ENCODE measurements around the gene DGCR6L. TPM values are rescaled to one million over a fixed set of nuclear protein-coding genes. Genes with fewer than 3 reads are reported as not detected.
"Not testable (repeated sequence)": the region's sequence is repeated elsewhere in the genome, so short reads cannot be mapped to it uniquely, and the experiment has no call there.

DGCR6L gene
- 52.8 TPM for total RNA-seq

- peak; percentile 93 to 96 (median 96) for DNase-seq (ENCODE audit: low read depth in 2 of 3, low spot score in 2 of 3)
These were observed at the start of gene DGCR6L for GRCh38 chr22:20319745-20320658. Gene DGCR6L (minus strand): TSS chr22:20320060. CDS start chr22:20319988, 72 bp downstream.

GRCh38 chr22:20368875-20369274 lies 49.0 kb upstream of the DGCR6L start:
- DNase-seq (ENCODE audit: low read depth in 2 of 3, low spot score in 2 of 3): not testable (repeated sequence)

- not testable (repeated sequence) for DNase-seq (ENCODE audit: low read depth in 2 of 3, low spot score in 2 of 3)
These were observed 47.0 kb upstream of the DGCR6L start for GRCh38 chr22:20366841-20367240.

- DNase-seq (ENCODE audit: low read depth in 2 of 3, low spot score in 2 of 3): not testable (repeated sequence)
These were observed 44.7 kb upstream of the DGCR6L start for GRCh38 chr22:20364335-20365260.

- DNase-seq (ENCODE audit: low read depth in 2 of 3, low spot score in 2 of 3): not testable (repeated sequence)
These were observed 42.5 kb upstream of the DGCR6L start for GRCh38 chr22:20362403-20362802.

GRCh38 chr22:20361752-20362229 lies 41.9 kb upstream of the DGCR6L start:
- DNase-seq (ENCODE audit: low read depth in 2 of 3, low spot score in 2 of 3): not testable (repeated sequence)

- DNase-seq (ENCODE audit: low read depth in 2 of 3, low spot score in 2 of 3): not testable (repeated sequence)
These were observed 41.2 kb upstream of the DGCR6L start for GRCh38 chr22:20360866-20361751.

GRCh38 chr22:20360261-20360660 lies 40.4 kb upstream of the DGCR6L start:
- not testable (repeated sequence) for DNase-seq (ENCODE audit: low read depth in 2 of 3, low spot score in 2 of 3)

GRCh38 chr22:20358503-20359239 lies 38.8 kb upstream of the DGCR6L start:
- not testable (repeated sequence) for DNase-seq (ENCODE audit: low read depth in 2 of 3, low spot score in 2 of 3)

- DNase-seq (ENCODE audit: low read depth in 2 of 3, low spot score in 2 of 3): not testable (repeated sequence)
These were observed 38.1 kb upstream of the DGCR6L start for GRCh38 chr22:20357967-20358366.

- not testable (repeated sequence) for DNase-seq (ENCODE audit: low read depth in 2 of 3, low spot score in 2 of 3)
These were observed 37.0 kb upstream of the DGCR6L start for GRCh38 chr22:20356906-20357305.

- not testable (repeated sequence) for DNase-seq (ENCODE audit: low read depth in 2 of 3, low spot score in 2 of 3)
These were observed 36.2 kb upstream of the DGCR6L start for GRCh38 chr22:20355939-20356636.

GRCh38 chr22:20354238-20354975 lies 34.5 kb upstream of the DGCR6L start:
- no peak for DNase-seq (ENCODE audit: low read depth in 2 of 3, low spot score in 2 of 3)

- not testable (repeated sequence) for DNase-seq (ENCODE audit: low read depth in 2 of 3, low spot score in 2 of 3)
These were observed 32.7 kb upstream of the DGCR6L start for GRCh38 chr22:20352536-20352935.

- DNase-seq (ENCODE audit: low read depth in 2 of 3, low spot score in 2 of 3): not testable (repeated sequence)
These were observed 26.7 kb upstream of the DGCR6L start for GRCh38 chr22:20346553-20346952.

- DNase-seq (ENCODE audit: low read depth in 2 of 3, low spot score in 2 of 3): not testable (repeated sequence)
These were observed 18.4 kb upstream of the DGCR6L start for GRCh38 chr22:20338291-20338690.

GRCh38 chr22:20337807-20338206 lies 17.9 kb upstream of the DGCR6L start:
- DNase-seq (ENCODE audit: low read depth in 2 of 3, low spot score in 2 of 3): not testable (repeated sequence)

GRCh38 chr22:20336561-20336960 lies 16.7 kb upstream of the DGCR6L start:
- not testable (repeated sequence) for DNase-seq (ENCODE audit: low read depth in 2 of 3, low spot score in 2 of 3)
